Hematopoietic multipotent progenitor cell treated with erythropoietin and hydrocortisone succinate and interleukin-3 and kit ligand, for 17 days (in vitro differentiated cells): ENCODE results near the gene LIN52.

Experiments
- DNase-seq: peaks from one replicate; pipeline ENCODE4 v3.0.0-alpha.2; 2015; ENCODE audit warnings: low spot score

LIN52 gene

GRCh38 chr14:74194506-74195274 is 109.9 kb downstream of the LIN52 start:
- DNase-seq: no peak

DNA sequence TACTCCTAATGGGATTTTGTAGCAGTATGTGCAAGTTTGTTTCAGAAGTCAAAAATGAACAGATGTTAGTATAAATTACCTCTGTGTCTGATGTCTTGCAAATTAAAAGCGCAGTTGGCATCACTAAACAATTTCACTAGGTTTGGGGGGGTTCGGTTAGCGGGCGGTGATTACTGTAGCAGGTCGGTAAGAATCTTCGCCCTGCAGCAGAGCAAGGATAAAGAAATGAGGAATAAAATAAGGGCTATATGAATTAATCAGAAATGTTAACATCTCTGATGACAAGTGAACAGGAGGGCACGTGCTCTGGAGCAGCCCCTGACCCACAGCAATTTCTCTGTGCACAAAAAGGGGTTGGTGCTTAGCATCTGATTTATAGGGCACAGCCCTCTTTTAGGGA is 110.9 kb downstream of the LIN52 start:
- no peak for DNase-seq

DNA sequence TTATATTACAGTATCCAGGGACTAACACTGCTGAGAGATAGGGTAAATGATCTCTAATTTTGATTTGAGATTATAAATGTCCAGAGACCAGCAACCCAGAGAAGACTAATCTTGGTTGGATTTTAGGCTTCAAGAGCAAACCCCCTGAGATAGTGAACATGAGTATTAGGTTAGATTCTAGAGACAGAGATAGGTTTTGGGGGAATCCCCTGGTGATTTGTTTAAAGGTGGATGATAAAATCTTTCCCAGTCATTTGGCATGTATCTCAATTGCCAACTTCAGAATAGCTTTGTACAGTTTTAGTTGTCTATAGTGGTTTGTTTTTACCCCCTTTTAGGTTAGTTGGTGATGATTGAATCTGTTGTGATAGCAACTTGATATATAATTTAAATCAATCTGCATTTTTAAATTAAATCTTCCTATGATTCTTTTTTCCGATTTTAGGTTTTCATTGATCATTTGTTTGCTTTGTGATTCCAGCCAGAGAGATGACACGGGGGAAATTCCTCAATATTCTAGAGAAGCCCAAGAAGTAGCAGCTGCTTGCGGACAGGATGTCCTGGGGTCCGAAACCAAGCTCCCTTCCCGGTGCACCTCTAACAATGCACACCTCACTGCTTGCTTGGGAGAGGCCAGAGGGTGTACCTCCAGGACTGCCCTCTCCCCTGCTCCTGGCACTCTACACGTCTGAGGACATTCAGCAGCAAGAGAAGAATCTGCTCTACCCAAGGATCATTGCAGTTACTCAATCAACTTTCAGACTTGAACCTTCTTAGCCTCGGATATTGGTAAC is 113.9 kb downstream of the LIN52 start:
- DNase-seq: no peak

DNA sequence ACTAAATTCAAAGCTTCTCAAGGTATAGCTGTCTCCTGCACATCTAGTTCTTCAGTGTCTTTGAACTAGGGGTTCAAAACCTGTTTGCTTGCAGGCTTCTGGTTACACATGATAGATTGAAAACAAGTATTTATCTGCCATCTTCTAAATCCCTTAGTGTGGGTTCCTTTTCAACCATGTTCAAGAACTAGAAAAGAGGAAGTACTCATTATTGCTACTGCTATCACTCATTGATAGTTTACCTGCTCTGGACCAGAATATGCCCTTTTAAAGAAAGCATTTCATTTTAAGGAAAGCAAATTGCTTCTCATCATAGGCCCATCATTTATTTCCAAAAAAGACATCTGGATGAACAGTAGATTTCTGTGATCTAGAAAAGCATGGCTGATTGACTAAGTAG is 117.4 kb downstream of the LIN52 start:
- no peak for DNase-seq

DNA sequence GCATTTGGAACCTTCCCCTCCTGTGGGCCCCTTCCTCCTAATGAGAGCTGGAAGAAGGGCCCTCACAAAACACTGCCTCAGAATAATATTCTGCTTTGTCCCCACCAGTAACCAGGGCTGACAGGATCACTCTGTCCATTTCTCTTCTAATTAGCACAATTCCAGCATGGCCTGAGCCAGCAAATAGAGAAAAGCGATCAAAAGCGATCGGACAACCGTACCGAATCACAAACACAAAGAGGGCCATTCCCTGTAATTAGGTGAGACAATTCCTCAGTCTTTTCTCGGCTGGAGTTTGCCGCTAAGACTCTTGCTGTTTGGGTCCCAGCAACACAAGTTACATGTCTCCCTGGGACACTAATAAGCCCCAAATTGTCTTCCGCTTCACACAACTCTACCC is 118.9 kb downstream of the LIN52 start:
- no peak for DNase-seq

DNA sequence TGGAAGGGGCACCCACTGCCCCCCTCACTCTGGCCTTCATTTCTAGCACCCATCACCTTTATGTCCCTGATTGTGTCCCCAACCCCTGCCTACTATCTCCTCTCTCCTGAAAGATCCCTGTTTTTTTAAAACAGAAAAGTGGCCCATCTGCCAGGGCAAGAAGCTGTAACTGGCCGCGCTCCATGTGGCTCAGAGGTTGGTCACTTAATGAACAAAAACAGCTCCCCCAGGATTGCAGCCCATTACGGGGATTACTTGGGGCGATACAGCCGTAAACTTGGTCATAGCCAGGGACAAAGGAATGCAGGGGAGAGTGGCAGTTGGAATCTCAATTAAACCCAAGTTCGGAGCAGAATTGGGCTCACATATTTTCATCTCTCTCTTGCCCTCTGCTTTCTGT is 119.7 kb downstream of the LIN52 start:
- DNase-seq: no peak

GRCh38 chr14:74205882-74206281 is 121.1 kb downstream of the LIN52 start:
- DNase-seq: no peak

- no peak for DNase-seq
These were observed 123.2 kb downstream of the LIN52 start for GRCh38 chr14:74207943-74208342.

DNA sequence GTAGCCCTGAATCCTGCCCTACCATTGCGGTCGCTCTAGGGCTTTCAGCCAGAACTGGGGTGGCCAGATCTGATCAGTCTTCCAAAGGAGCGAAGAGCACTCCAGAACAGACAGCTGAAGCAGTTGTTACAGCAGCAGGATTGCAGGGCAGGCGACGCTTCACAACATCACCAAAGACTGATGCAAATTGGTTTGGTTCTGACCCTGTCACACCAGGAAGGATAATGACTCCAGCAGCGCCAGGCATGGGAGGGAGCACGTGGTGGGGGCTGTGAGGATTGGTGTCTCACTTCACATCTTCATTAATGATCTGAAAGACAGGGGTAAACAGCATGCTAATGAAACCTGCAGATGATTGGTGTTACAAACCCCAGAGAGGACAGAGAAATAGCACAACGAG is 123.9 kb downstream of the LIN52 start:
- DNase-seq: no peak

- no peak for DNase-seq
These were observed 127.3 kb downstream of the LIN52 start for GRCh38 chr14:74211945-74212580.

- no peak for DNase-seq
These were observed 129.4 kb downstream of the LIN52 start for GRCh38 chr14:74213907-74214803.

GRCh38 chr14:74216671-74217070 is 131.9 kb downstream of the LIN52 start:
- DNase-seq: no peak

DNA sequence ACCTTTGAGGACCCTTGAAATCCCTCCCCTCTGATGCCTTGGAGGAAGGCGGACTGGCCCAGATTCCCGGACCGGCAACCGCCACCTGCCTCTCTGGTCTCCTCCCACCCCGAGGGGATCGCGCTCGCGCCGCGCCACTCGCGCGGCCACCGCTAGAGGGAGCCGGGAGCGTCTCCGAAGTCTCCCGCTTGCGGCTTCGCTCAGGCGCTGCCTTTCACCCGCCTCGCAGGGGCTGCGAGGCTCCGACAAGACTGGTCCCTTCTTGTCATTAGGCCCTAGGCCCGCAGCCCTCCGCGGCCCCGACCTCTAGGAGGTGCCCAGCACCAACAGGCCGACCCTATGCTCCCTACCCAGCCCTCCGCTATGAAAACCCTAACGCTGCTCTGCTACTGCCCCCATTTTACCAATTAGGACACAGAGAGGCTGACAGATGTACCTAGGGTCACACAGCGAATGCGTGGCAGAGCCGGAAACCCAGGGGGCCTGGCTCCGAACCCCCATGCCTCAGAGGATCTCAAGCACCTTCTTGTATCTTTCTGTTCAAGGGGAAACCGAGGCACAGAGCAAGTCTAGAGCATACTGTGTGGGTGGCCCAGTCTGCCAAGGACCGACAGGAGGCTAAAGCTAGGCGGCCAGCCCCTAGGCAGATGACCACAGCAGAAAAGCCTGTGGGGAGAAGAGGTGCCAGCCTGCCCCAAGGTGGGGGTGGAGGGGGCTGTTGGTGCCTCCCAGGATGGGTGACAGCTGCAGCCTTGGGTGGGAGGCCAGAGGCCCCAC is 133.1 kb downstream of the LIN52 start:
- DNase-seq: peak; percentile 34

GRCh38 chr14:74218462-74218861 is 133.7 kb downstream of the LIN52 start:
- no peak for DNase-seq

DNA sequence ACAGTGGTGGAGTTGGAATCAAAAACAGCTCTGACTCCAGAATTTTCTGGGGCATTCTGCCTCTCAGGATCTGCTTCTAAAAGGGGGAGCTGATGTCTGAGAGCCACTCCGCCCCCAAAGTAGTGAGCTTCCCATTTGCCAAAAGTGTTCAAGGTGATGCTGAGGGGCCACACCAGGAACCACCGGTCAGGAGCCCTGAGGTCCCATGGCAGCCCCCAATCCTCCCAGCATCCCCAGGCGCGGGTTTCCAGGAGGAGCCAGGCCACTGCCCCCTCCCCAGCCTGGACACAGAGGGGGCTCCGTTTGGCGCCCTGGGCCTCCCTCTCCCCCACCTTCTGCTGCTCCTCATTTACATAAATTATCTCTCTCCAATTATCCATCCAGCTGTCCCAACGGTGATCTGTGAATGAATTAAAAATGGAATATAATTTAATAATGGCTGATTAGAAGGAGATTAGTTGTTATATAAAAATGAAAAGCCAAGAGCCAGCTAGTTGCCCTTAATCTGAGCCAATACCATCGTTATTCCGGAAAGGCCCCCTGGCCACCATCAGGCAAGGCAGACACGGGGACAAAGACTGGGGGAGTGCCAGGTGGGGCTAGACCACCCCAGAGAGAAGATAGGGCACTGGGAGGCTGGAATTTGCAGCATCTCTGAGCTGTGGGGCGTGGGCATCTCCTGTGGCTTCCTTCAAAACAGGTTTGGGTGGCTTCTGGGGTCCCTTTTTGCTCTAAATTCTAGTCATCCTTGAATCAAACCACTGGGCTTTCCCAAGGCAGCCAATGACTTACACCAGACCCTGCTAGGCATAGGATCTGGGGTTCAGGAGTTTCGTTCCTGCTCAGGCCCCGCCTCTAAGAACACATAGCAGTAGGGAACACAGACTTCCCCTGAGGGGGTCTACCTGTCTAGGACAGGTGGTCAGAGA is 134.8 kb downstream of the LIN52 start:
- no peak for DNase-seq

GRCh38 chr14:74220991-74221390 is 136.2 kb downstream of the LIN52 start:
- no peak for DNase-seq

DNA sequence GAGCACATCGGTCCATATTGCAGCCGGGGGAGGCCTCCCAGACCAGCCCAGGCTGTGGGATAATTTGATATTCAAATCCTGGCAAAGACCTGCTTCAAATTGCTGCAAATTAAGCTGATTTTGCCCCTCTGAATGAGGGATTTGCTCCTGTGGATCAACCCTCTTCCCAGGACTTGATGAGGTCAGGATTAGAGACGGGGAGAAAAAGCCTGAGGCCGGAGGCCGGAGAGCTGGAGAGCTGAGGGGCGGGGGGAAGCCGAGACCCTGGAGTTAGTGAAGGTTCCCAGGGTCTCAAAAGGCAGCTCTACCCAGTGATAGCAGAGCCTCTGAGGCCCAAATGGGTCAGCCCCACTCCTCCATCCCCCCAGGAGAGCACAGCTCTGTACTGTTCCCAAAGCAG is 137.0 kb downstream of the LIN52 start:
- DNase-seq: no peak

DNA sequence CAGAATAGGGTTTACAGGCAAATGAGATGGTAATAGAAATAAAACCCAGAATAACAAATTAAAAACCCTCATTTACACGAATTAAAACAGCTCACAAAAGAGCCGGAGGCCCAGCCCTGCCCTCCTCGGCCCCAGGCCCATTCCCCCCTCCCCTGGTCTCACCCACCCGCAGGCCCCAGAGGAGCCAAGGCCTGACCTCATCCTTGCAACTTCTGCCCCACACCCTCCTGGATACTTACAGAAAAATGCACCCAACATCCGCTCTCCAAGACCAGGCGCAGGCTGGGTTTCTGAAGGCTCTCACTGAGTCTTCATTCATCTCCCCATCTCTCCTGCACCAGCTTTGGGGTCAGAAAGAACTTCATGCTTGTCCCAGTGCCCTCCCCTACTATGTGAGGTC is 138.3 kb downstream of the LIN52 start:
- DNase-seq: no peak

DNA sequence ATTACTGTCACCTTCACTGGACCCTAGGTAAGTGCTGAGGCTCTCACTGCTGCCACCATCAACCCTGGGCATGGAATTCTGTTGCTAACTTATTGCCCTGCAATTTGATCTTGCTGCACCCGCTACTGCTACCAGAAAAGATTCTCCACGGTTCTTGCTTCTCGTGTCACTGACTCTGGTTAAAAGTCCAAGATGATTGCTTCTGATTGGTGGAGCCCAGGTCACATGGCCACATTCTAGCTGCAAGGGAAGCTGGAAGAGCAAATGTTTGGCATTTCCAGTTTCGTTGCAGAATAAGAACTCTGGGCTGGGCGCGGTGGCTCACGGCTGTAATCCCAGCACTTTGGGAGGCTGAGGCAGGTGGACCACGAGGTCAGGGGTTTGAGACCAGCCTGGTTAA is 147.0 kb downstream of the LIN52 start:
- DNase-seq: no peak

- no peak for DNase-seq
These were observed 150.3 kb downstream of the LIN52 start for GRCh38 chr14:74235017-74235416.
